ENCODE results near the gene ADORA3.
A peak's percentile ranks its signal among the peaks of the same experiment; 100 is the strongest.

The ADORA3 gene

DNA sequence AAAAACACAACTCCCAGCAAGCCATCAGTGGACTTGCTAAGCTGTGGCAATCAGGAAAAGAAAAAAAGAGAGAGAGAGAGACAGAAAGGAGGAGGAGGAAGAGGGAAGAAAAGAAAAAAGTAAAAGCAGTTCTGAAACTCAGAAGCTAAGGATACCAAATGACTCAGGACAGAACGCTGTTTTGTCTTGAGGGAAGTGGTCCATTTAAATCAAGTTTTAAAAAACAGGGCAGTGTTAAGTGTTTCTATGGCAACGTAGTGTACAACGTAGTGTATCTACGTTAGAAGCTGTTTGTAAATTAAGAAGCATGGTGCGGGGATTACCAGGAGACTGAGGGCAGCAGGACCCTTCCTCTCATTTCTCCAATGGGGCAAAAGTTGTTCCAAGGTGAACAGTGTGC, 5.8 kb downstream of the ADORA3 start:
- TF ChIP-seq, protein P1, sequence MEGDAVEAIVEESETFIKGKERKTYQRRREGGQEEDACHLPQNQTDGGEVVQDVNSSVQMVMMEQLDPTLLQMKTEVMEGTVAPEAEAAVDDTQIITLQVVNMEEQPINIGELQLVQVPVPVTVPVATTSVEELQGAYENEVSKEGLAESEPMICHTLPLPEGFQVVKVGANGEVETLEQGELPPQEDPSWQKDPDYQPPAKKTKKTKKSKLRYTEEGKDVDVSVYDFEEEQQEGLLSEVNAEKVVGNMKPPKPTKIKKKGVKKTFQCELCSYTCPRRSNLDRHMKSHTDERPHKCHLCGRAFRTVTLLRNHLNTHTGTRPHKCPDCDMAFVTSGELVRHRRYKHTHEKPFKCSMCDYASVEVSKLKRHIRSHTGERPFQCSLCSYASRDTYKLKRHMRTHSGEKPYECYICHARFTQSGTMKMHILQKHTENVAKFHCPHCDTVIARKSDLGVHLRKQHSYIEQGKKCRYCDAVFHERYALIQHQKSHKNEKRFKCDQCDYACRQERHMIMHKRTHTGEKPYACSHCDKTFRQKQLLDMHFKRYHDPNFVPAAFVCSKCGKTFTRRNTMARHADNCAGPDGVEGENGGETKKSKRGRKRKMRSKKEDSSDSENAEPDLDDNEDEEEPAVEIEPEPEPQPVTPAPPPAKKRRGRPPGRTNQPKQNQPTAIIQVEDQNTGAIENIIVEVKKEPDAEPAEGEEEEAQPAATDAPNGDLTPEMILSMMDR (conservative IDR thresholded peaks at IDR 0.05; ENCODE audit: low read depth, low read length), result no peak
- no peak overlapping the region for H3K4me3 ChIP-seq (ENCODE audit: low read depth, low read length)
- DNase-seq (ENCODE audit: low read depth), result no peak

DNA sequence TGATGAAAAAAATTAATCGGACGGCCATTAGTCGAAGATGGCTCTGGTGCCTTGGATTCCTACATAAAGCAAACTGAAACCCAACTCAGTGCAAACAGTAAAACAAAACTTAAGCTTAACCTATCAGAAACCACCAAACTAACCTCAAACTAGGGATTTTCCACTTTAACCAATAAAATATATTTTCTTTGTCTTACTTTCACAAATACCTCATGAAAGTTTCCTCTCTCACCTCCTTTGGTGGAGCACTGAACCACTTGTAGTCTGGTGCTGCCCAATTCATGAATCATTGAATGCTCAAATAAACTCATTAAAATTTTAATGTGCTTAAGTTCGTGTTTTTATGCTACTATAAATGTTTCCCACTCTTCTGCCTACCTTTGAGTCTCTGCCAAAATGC, 7.0 kb downstream of the ADORA3 start:
- no peak for DNase-seq (ENCODE audit: low read depth)
- TF ChIP-seq, protein P1 (conservative IDR thresholded peaks at IDR 0.05; ENCODE audit: low read depth, low read length), result no peak
- H3K4me3 ChIP-seq (ENCODE audit: low read depth, low read length), result no peak overlapping the region

DNA sequence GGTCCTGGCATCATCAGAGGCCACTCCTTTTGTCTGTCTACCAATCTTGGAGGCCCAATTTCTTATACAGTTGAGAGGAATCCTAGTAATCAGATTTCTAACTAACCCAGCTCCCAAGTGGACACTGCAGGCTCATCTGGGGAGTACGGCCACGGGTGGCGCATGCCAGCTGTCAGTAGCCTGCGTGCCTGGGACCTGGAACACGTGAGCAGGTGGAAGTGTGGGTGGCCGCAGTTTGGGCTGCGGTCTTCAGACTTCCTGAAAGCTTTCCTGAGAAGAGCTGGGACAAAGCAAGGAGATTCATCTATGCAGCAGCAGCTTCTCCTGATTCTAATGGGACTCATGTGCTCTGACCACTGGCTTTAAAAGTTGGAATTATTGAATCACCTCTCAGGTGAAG, 12.4 kb downstream of the ADORA3 start:
- TF ChIP-seq, protein P1 (conservative IDR thresholded peaks at IDR 0.05; ENCODE audit: low read depth, low read length), result no peak
- H3K4me3 ChIP-seq (ENCODE audit: low read depth, low read length), result no peak overlapping the region
- no peak for DNase-seq (ENCODE audit: low read depth)

GRCh38 chr1:111490220-111490619, 13.2 kb downstream of the ADORA3 start:
- H3K4me3 ChIP-seq (ENCODE audit: low read depth, low read length), result no peak overlapping the region
- TF ChIP-seq, protein P1 (conservative IDR thresholded peaks at IDR 0.05; ENCODE audit: low read depth, low read length), result no peak
- DNase-seq (ENCODE audit: low read depth), result no peak

DNA sequence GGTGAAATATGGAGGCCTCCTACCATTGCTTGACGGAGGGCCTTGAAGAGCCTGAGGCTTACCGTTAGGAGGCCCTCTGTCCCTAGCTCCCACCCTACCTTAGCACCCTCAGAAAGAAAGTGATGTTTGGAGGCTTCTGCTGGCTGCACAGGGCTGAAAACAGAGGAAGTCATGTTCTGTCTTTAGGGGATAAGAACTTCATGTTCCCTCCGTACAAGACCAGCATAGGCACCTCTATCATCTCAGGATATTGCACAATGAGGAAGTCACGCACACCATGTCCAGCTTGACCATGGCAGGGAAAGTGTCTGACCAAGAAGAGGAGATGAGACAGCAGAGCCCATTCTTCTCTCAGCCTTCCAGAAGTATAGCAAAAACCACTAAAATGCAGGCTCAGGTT, 13.8 kb downstream of the ADORA3 start:
- peak; percentile 54 for DNase-seq (ENCODE audit: low read depth)
- TF ChIP-seq, protein P1 (conservative IDR thresholded peaks at IDR 0.05; ENCODE audit: low read depth, low read length), result no peak
- no peak overlapping the region for H3K4me3 ChIP-seq (ENCODE audit: low read depth, low read length)

DNA sequence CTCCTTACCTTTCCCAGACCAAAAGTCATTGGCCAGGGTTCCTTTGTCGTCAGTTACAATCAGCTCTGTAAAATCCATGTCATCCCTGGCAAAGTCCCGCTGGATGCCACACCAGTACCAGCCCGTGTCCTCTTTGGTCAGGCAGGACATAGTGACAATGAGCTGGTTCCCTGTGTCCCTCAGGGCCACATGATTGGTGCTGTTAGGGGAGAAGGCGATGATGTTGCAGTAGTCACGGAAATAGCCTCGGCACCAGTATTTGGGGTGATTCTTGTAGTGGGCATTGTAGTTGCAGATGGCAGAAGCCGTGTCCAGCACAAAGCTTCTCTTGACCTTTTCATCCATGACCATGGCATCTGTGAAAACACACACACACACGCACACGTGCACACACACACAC, 14.8 kb downstream of the ADORA3 start:
- TF ChIP-seq, protein P1 (conservative IDR thresholded peaks at IDR 0.05; ENCODE audit: low read depth, low read length), result no peak
- no peak overlapping the region for H3K4me3 ChIP-seq (ENCODE audit: low read depth, low read length)
- no peak for DNase-seq (ENCODE audit: low read depth)

DNA sequence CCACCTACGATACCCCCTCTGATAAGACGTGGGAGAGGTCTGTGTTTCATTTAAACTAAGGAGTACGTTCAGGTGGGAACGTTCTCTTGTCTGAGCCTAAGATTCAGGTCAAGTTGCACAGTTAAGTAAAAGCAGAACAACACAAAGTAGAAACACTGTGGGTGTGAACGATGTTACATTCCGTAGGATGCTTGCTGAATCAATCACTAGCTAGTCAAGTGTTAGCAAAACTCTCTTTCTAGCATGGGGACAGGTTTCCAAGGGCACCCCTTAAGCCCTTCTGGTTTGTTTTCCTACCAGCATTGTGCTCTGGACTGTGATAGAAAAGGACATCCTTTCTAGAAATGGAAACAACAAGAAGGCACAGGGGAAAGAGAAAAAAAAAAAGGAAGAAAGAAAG, 16.3 kb downstream of the ADORA3 start:
- TF ChIP-seq, protein P1 (conservative IDR thresholded peaks at IDR 0.05; ENCODE audit: low read depth, low read length), result no peak
- DNase-seq (ENCODE audit: low read depth), result no peak
- H3K4me3 ChIP-seq (ENCODE audit: low read depth, low read length), result no peak overlapping the region
